Fibroblast of mammary gland (primary cell): Measurements from ENCODE around the gene DHPS.
A peak's percentile ranks its signal among the peaks of the same experiment; 100 is the strongest.
"Not testable (repeated sequence)": the region's sequence is repeated elsewhere in the genome, so short reads cannot be mapped to it uniquely, and the experiment has no call there.

Source experiments
- DNase-seq: peaks from one replicate; pipeline ENCODE4 v3.0.0-alpha.2; 2010; ENCODE audit warnings: low read depth
- H3K4me3 ChIP-seq: 2 replicates; pipeline ENCODE4 v1.5.1; 2011; ENCODE audit warnings: low read depth, mild to moderate bottlenecking, low read length, moderate library complexity; ENCODE audit not compliant: control insufficient read depth
- TF ChIP-seq, protein P1 (sequence below): conservative IDR thresholded peaks from 2 replicates; pipeline ENCODE4 v1.5.1; 2011; ENCODE audit warnings: low read depth, low read length, inconsistent platforms; ENCODE audit not compliant: control insufficient read depth, insufficient read depth

The DHPS gene

DNA sequence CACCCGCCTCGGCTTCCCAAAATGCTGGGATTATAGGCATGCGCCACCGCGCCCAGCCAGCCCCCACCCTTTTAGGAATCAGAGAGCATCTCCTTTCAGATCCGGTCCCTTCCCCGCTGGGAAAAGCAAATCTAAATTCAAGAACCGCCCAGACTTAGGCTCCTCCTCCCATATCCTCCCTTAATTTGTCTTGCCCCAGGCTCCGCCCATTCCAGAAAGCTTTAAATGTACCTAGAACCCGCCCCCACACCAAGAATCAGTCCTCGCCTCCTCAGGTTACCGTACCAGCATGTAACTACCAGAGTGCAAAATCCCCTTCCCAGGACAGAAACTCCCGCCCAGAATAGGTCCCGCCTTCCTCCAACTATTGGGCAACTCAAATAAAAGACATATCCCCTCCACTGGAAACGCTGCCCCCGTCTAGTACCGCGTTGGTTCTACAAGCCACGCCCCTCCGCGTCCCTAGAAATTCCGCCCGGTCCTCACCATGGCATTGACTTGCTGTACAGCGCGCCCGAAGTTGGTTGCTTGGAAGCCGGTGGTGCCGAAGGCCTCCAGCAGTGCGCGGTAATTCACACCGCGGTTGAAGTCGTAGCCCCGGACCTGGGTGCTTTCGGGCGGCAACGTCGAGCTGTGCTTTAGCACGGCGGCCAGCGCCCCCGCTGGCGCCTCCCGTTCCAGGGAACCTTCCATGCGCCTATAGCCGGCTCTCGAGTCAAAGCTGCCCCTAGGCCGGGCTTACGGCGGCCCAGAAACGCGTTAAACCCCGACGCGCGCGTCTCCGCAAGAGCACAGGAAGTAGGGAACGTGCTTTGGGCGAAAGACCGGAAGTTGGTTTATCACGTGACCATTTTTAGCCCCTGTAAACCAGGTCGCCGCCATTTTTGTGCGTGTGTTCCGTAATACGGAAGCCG lies at the start of gene DHPS:
Gene DHPS (minus strand): TSS at position 807 of the 914 bp plus-strand sequence. CDS start 114 bp downstream, at position 693.
- peak within 1 kb of the TSS; percentile 94 for H3K4me3 ChIP-seq
- peak; percentile 98 for DNase-seq
- TF ChIP-seq, protein P1, sequence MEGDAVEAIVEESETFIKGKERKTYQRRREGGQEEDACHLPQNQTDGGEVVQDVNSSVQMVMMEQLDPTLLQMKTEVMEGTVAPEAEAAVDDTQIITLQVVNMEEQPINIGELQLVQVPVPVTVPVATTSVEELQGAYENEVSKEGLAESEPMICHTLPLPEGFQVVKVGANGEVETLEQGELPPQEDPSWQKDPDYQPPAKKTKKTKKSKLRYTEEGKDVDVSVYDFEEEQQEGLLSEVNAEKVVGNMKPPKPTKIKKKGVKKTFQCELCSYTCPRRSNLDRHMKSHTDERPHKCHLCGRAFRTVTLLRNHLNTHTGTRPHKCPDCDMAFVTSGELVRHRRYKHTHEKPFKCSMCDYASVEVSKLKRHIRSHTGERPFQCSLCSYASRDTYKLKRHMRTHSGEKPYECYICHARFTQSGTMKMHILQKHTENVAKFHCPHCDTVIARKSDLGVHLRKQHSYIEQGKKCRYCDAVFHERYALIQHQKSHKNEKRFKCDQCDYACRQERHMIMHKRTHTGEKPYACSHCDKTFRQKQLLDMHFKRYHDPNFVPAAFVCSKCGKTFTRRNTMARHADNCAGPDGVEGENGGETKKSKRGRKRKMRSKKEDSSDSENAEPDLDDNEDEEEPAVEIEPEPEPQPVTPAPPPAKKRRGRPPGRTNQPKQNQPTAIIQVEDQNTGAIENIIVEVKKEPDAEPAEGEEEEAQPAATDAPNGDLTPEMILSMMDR = no peak

DNA sequence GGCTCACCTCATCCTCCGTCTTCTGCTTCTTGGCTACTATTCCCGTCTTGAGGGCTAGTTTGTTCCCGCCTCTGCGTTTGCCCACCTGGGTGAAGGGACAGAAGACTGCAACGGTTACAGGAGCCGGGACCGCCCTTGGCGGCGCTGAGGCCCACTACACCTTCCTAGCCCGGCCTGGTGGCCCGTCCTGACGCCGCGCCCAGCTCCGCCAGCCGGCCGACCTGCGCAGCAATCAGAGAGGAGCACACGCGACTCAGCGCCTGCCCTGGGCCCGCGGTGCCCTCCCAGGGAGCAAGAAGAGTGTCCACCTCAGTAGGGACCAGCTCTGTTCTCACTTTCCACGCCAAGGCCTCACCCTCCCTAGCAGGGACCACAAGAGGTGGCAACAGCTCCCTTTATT lies 49.7 kb upstream of the DHPS start:
- no peak overlapping the region for H3K4me3 ChIP-seq
- TF ChIP-seq, protein P1 = no peak
- no peak for DNase-seq

DNA sequence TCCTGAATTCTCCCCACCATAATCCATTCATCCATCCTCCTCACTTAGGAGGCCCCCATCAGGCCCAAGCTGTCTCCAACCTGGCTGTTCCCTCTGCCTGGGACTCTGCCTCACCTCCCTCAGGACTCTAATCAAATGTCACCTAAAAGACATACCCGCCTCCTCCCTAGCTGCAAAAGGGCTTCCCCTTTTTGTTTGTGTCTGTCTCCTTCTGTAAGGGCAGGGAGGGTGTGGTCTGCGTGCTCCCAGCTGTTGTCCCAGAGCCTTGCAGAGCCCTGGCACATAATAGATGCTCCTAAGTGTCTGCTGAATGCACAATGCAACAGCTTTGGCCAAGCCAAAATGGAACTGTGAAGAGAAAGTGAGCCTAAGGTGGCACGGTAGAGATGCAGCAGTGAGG lies 48.4 kb upstream of the DHPS start:
- TF ChIP-seq, protein P1 = no peak
- no peak overlapping the region for H3K4me3 ChIP-seq
- no peak for DNase-seq

DNA sequence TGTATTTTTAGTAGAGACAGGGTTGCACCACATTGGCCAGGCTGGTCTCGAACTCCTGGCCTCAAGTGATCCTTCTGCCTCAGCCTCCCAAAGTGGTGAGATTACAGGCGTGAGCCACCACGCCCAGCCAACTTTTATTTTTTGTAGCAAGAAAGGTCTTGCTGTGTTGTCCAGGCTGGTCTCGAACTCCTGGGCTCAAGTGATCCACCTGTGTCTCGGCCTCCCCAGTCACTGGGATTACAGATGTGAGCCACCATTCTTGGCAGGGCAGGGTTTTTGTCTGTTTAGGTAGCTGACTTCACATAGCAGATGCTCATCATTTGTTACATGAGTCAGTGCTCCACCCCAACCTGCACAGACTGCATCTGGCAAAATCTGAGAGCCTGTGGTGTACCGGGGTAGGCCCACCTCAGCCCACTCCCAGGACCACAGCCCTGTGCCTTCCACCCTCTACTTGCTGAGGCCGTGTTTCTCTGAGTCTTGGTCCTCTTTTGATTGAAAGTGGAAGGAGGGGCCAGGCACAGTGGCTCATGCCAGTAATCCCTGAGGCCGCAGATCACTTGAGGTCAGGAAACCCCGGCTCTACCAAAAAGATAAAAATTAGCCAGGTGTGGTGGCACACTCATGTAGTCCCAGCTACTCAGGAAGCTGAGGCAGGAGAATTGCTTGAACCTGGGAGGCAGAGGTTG lies 46.2 kb upstream of the DHPS start:
- no peak overlapping the region for H3K4me3 ChIP-seq
- DNase-seq = no peak
- TF ChIP-seq, protein P1 = no peak

DNA sequence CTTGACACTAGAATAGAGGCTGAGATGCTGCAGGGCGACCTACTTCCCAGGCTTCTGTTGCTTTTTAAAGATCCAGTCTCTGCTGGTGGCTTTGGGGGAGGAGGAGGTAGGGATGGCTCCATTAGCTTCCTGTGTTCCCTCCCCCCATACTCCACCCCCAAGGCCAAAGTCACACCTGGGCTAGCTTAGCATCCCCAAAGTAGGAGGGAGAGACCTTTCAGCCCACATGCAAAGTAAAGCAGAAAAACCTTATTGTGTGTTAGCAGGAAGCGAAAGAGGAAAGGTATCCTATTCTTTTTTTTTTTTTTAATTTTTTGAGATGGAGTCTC lies 45.3 kb upstream of the DHPS start:
- DNase-seq = no peak
- no peak overlapping the region for H3K4me3 ChIP-seq
- TF ChIP-seq, protein P1 = no peak

DNA sequence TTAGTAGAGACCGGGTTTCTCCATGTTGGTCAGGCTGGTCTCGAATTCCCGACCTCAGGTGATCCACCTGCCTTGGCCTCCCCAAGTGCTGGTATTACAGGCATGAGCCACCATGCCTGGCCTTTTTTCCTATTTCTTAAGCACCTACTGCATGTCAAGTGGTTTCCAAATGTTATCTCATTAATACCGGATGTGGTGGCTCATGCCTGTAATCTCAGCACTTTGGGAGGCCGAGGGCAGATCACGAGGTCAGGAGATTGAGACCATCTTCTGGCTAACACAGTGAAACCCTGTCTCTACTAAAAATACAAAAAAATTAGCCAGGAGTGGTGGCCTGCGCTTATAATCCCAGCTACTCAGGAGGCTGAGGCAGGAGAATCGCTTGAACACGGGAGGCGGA lies 43.9 kb upstream of the DHPS start:
- not testable (repeated sequence) for H3K4me3 ChIP-seq, DNase-seq

DNA sequence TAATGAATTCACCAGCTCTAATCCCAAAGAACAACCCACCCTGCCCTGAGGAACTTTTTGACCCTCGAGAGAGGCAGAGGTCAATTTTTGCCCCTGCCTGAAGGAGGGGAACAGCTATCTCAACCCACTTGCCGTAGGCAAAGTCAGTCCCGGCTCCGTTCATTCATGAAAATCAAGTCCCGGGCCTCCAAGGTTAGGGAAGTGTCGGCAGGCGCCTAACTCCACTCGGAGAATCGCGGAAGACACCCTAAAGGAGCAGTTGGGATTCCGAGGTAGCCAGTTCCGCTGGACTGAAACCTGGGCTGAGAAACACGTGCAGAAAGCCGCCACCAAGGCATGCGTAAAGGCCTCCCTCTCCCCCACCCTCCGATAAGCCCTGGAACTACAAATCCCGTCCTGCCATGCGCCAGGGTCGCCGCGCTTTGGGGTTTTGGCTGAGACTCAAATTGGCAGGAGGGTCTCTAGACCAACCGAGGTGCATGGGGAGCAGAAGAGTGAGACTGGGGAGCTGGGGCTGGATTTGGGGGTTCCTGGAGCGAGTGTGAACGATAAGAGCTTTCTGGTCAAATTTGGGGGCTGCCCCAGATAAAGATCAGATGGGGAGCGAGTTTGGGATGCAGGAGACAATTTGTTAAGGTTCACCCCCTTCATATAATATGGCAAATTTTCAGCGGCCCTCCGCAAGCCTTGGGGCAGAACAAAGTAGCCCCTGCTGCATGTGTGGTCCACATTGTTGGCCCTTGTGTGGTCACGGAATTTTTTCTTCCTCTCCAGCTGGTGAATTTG lies 42.2 kb upstream of the DHPS start, which contains the start of gene TNPO2:
Gene TNPO2 (minus strand): TSS at position 292 of the 786 bp plus-strand sequence. CDS start 2,955 bp downstream, outside the sequence.
- TF ChIP-seq, protein P1 = no peak
- peak within 1 kb of the TSS; percentile 93 for H3K4me3 ChIP-seq
- DNase-seq = peak; percentile 64
